ENCODE data around the gene LRRC74B.

The LRRC74B gene

DNA sequence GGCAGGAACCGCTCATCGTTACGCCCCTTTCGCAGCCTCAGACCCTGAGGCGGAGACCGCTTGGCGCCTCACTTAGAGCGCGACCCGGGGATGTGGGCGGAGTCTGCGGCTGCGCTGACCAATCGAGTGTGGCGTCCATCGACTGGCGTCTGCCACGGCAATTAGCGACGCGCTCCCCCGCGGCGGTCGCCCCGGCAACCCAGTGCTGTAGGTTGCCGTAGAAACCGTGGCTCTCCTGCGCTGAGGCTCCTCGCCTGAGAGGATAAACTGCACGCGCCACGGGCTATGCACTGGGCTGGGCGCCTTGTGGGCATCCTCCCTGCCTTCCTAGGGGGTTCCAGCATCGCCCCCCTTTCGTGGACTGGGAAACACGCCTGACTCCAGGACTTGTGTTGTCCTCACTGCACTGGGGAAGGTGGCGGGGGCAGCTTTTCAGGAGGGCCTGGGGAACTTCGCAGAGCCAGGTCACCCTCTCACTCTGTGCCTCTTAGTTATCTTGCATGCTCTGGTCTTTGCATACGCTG, 31.5 kb upstream of the LRRC74B start:
- DNase-seq (ENCODE audit: low read depth in 2 of 2): peak; percentile 62 to 67

DNA sequence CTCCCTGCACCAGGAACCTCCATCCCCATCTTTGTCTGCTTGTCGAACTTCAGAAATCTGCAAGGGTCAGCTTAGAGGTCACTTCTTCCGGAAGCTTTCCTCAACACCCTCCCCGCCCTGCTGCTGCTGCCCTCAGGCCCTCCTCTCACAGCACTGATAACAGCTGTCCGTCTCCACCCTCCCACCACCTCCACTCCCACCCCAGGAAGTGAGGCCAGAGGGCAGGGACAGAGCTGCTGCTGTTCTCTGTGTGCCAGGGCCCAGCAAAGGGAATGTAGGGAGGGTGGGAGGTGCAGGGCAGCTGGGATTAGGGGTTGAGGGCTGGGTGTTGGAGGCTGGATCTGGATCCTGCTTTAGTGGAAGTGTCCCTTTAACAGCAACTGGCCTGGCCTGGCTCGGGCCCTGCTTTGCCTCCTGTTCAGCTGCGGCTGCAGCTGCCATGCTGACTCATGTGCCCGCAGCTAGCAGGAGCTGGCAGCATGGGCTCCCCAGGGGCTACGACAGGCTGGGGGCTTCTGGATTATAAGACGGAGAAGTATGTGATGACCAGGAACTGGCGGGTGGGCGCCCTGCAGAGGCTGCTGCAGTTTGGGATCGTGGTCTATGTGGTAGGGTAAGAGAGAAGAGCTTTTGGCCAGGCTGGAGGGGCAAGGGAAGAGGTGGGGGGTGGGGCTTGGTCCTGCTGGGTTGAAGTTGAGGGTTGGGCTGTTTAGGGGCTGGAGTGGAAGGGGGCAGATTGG, 30.9 kb upstream of the LRRC74B start, which contains the start of gene P2RX6:
P2RX6 (plus strand) TSS at position 440 of the 740 bp plus-strand sequence; CDS start at position 450, 10 bp downstream.
- DNase-seq (ENCODE audit: low read depth in 2 of 2): no peak

DNA sequence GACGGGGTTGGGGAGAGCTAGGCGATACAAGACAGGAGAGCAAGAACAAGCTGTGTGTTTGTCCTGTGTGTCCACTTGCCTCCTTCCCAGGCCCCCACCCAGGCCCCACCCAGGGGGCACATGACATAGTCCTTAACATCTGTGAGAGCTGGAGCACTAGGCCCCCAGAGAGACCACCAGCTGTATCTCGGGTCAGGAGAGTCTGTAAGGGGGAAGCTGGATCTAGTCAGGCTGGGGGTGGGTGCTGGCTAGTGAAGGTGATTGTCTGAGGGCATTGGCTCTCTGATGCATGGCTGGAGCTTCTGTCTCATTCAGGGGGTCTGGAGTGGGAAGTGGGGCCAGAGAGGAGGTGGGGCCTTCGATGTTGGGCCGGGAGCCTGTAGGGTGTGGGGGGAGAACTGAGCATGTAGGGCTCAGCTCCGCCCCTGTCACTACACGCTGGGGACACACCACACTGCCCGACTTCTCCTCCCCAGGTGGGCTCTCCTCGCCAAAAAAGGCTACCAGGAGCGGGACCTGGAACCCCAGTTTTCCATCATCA, 30.2 kb upstream of the LRRC74B start:
- DNase-seq (ENCODE audit: low read depth in 2 of 2): no peak

DNA sequence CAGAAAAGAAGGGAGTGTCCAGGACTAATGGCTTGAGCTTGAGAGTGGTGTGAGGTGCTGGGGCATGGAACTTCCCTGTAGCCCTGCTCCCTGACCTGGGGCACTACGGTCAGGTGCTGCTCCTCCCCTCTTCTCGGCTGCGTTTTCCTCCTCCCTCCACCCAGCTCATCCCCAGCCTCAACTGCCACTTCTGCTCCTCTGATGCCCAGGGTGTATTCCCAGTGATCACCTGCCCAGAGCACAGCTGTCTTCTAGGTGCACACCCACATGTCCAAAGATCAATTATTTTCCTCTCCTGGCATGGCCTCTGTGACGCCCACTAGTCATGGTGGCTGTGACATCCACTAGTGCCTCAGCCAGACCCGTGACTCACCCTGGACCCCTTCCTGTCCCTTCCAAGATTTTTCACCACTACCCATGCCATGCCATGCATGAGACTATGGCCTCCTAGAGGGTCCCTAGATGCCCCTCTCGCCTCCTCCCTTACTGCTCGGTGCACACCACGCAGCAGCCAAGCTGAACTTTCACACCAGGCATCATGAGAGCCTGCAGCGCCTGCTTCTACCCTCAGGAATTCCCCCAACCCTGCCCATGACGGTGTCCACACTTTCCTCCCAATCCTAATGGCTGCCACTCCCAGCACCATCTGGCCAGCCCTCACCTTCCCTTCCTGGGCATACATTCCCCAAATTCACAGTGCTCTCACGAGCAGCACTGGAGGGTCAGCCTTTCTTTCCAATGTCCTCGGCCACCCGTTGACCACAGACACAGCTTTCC, 28.9 kb upstream of the LRRC74B start:
- DNase-seq (ENCODE audit: low read depth in 2 of 2): no peak

GRCh38 chr22:21018314-21018713, 27.4 kb upstream of the LRRC74B start:
- DNase-seq (ENCODE audit: low read depth in 2 of 2): no peak

GRCh38 chr22:21020802-21021429, 24.8 kb upstream of the LRRC74B start:
- DNase-seq (ENCODE audit: low read depth in 2 of 2): no peak

DNA sequence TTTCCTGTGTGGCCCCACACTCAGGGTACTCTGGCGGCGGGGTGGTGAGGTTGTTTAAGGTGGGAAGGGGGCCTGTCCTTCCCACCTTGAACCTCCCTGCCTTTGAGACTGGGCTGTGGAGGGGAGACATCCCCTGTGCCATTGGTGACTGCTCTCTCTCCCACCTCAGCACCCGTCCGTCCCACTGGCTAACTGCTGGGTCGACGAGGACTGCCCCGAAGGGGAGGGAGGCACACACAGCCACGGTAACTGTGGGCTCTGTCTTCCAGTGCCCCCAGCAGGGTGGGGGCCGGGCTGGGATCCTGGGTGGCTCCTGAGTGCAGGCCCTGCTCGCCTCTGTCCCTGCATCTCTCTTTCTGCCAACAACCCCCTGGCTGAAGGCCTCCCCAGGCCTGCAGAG, 23.2 kb upstream of the LRRC74B start:
- no peak for DNase-seq (ENCODE audit: low read depth in 2 of 2)

- DNase-seq (ENCODE audit: low read depth in 2 of 2): no peak
These were observed 22.7 kb upstream of the LRRC74B start for GRCh38 chr22:21022955-21023614.

DNA sequence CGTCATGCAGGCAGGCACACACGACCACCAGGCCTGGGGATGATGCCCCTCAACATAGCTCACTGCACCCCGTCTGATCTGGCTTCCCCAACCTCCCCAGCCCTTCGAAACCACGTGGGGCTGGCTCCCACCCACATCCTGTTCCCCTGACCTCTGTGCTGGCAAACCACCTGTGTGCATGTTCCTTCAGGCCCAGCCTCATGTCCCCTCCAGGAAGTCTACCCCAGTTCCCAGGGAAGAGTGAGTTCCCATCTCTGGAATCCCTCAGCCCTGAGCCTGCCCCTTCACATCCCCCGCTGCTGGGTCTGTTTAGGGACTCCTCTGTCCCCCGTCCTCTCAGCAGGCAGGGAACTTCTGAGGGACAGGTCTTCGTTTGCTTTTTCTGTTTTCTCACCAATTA, 20.5 kb upstream of the LRRC74B start:
- no peak for DNase-seq (ENCODE audit: low read depth in 2 of 2)

GRCh38 chr22:21025763-21026755, 19.7 kb upstream of the LRRC74B start:
- no peak for DNase-seq (ENCODE audit: low read depth in 2 of 2)

DNA sequence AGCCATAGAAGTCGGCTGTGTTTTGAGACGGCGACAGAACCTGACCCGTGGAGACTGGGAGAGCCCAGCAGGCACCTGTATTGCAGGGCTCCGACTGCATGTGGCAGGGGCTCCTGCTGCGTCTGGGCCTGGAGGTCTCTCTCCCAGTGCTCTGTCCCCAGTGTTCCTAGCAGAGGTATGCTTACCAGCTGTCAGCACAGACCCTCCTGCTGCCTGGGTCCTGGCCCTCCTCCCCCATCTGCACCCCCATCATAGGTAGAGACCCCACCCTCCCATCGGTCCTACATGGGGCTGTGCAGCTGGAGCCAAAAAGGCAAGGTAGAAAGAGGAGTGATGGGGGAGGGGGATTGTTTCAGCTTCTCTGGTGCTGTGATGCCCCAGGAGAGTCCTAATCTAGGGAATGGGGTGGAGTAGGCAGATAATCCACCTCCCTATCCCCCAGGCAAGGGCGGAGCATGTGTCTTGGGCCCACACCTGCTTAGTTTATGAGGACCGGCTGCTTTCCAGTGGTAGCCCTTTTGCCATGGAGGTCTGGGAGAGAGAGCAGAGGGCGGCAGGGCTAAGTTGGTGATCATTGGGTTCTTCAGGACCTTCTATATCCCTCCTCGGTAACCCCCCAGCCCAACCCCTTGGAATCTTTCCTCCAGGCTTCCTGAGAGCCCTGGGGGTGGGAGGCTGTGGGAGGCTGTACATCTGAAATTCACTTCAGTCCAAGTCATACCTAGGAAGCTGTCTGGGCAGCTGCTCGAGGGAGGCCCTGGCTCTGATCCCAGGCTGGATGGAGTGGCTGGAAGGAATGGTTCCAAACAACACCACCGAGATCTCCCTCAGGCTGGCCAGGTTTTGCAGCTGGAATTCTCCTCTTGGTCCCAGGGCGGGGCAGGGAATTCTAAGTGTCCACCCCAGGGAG, 18.7 kb upstream of the LRRC74B start:
- no peak for DNase-seq (ENCODE audit: low read depth in 2 of 2)

- DNase-seq (ENCODE audit: low read depth in 2 of 2): no peak
These were observed 17.2 kb upstream of the LRRC74B start for GRCh38 chr22:21028277-21029251.

GRCh38 chr22:21029486-21030025, 16.2 kb upstream of the LRRC74B start:
- no peak for DNase-seq (ENCODE audit: low read depth in 2 of 2)

DNA sequence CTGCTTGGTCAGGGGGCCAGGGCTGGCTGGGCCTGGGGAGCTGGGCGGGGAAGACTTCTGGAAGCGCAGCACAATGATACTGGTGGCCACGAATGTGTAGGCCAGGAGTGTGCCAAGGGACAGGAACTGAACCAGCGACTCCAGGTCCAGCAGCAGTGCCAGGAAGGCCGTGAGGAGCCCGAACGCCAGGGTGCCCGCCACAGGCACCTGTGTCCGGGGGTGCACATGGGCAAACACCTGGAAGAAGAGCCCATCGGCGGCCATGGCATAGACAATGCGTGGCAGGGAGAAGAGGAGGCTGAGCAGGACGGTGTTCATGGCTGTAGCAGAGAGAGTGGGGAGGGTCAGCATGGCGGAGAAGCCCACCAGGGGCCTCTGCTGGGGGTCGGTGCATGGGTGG, 15.7 kb upstream of the LRRC74B start:
- no peak for DNase-seq (ENCODE audit: low read depth in 2 of 2)

DNA sequence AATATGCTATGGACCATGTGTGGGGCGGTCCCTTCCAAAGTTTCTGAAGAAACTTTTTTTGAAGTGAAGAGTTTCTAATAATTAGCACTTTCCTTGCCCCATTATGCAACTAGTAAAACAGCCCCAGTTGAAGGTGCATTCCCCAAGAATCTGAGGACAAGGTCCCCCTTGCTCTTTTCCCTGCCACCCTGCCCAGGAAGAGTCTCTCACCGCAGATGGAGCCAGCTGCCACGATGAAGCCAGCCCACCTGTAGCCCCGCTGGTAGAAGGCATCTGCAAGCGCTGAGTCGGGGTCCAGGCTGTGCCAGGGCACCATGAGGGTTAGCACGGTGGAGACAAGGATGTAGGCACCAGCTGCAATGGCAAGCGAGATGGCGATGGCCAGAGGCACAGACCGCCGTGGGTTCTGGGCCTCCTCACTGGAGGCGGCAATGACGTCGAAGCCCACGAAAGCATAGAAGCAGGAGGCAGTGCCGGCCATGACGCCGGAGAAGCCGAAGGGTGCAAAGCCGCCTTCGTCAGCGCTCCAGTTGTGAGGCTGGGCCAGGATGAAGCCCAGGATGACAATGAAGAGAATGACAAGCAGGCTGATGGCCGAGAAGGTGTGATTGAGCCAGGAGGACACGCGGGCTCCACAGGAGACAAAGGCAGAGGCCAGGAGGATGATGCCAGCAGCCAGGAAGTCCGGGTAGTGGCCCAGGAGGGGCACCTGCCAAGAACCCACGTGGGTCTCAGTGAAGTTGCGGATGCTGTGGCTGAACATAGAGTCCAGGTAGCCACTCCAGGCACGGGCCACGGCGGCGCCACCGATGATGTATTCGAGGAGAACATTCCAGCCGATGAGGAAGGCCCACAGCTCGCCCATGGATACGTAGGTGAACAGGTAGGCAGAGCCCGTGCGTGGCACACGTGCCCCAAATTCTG, 14.9 kb upstream of the LRRC74B start:
- DNase-seq (ENCODE audit: low read depth in 2 of 2): no peak

DNA sequence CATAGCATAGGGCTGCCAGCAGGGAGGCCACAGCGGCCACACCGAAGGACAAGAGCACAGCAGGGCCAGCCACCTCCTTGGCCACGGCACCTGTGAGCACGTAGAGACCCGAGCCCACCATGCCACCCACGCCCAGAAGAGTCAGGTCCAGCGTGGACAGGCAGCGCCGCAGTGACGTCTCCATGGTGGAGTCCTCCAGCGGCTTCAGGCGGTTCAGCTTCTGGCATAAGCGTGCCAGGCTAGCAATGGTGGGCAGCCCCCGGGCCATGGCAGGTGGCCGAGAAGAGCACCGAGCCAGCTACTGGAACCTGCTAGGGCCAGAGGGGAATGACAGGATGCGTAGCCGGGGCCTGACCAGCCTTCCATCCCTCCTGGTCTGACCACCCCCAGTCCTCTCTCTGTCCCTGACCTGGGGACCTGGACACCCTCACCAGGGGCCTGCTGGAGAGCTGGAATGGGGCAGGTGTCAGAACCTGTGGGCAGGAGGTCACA, 14.2 kb upstream of the LRRC74B start:
- no peak for DNase-seq (ENCODE audit: low read depth in 2 of 2)
